Tibial artery (tissue), 4 donors: Measurements from ENCODE around the gene PPP1R16B.

Source experiments
- DNase-seq, 2 donors: peaks; one replicate each; pipeline ENCODE4 v3.0.0-alpha.2; 2019
- H3K27ac ChIP-seq, 2 donors: fragments of 200-600 bp; sonication (generic) in 1 of 2; 1 replicate in 1 of 2; 2 replicates in 1 of 2; pipeline ENCODE4 v1.5.1; 2018 to 2019; ENCODE audit warnings: mild to moderate bottlenecking in 1 of 2
- H3K27me3 ChIP-seq, 2 donors: fragments of 200-600 bp; sonication (generic) in 1 of 2; one replicate each; pipeline versions ENCODE4 v1.5.1 to v1.6.0; 2016 to 2019
- H3K36me3 ChIP-seq, 3 donors: fragments of 200-600 bp; sonication (generic) in 2 of 3; one replicate each; pipeline ENCODE4 v1.5.1; 2016 to 2019; ENCODE audit warnings: mild to moderate bottlenecking in 2 of 3
- H3K4me1 ChIP-seq, 4 donors: fragments of 200-600 bp; sonication (generic) in 2 of 4; 1 replicate in 3 of 4; 2 replicates in 1 of 4; pipeline ENCODE4 v1.5.1; 2016 to 2019
- H3K4me3 ChIP-seq, 2 donors: fragments of 200-600 bp; sonication (generic) in 1 of 2; 1 replicate in 1 of 2; 2 replicates in 1 of 2; pipeline ENCODE4 v1.5.1; 2018 to 2019; ENCODE audit warnings: mild to moderate bottlenecking in 2 of 2
- H3K9me3 ChIP-seq, 3 donors: fragments of 200-600 bp; sonication (generic) in 1 of 3; one replicate each; pipeline ENCODE4 v1.5.1; 2016 to 2019
- intact Hi-C: fragments of 100-400 bp; cut with DNase I; formaldehyde crosslinking; loops from one replicate; pipeline ENCODE4 v1.15.0; 2023; ENCODE audit warnings: low total_unique reads
- TF ChIP-seq, protein P1 (sequence below), 2 experiments: fragments of 200-600 bp in 1 of 2; fragments of 450-650 bp in 1 of 2; IDR thresholded peaks; one replicate each; pipeline ENCODE4 v1.5.1; 2017 to 2019; ENCODE audit warnings: antibody characterized with exemption in 2 of 2, mild to moderate bottlenecking in 1 of 2, moderate library complexity in 1 of 2

The PPP1R16B gene

DNA sequence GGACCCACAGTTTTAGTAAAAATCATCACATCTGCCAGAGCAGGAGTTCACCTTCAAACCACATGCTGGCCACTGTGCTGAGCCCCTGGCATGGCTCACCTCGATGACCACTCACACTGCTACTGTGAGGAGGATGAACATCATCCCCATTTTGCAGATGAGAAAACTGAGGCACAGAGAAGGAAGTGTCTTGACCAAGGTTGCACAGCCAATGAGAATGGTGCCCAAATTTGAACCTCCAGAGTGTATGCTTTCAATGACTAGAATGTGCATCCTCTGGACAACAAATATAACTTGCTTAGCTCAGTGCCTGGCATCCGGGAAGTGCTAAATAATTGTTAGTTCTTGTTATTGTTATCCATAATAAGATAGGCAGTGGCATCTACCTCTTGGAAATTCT is 83.6 kb downstream of the PPP1R16B start:
- TF ChIP-seq, protein P1, sequence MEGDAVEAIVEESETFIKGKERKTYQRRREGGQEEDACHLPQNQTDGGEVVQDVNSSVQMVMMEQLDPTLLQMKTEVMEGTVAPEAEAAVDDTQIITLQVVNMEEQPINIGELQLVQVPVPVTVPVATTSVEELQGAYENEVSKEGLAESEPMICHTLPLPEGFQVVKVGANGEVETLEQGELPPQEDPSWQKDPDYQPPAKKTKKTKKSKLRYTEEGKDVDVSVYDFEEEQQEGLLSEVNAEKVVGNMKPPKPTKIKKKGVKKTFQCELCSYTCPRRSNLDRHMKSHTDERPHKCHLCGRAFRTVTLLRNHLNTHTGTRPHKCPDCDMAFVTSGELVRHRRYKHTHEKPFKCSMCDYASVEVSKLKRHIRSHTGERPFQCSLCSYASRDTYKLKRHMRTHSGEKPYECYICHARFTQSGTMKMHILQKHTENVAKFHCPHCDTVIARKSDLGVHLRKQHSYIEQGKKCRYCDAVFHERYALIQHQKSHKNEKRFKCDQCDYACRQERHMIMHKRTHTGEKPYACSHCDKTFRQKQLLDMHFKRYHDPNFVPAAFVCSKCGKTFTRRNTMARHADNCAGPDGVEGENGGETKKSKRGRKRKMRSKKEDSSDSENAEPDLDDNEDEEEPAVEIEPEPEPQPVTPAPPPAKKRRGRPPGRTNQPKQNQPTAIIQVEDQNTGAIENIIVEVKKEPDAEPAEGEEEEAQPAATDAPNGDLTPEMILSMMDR (IDR thresholded peaks at IDR 0.05) = no peak
- H3K36me3 ChIP-seq = no peaks in the 10 kb centered on the region
- peaks cover 0 to 51% of the 10 kb centered on the region in 2 donors for H3K27me3 ChIP-seq
- intact Hi-C loops = loop anchor here (10.0 kb wide), 1 partner anchor 164 kb away; the partner anchor contains the start of gene SLC32A1
- no peak overlapping the region for H3K4me3 ChIP-seq
- H3K4me1 ChIP-seq = peaks cover 0 to 6% (median 1%) of the 10 kb centered on the region in 4 donors
- no peaks in the 10 kb centered on the region for H3K9me3 ChIP-seq
- DNase-seq = no peak
- no peak overlapping the region for H3K27ac ChIP-seq

GRCh38 chr20:38889792-38890496 is 84.4 kb downstream of the PPP1R16B start:
- no peak overlapping the region for H3K4me3 ChIP-seq
- DNase-seq = no peak
- H3K27me3 ChIP-seq = peaks cover 0 to 46% of the 10 kb centered on the region in 2 donors
- no peaks in the 10 kb centered on the region for H3K9me3 ChIP-seq
- H3K27ac ChIP-seq = no peak overlapping the region
- H3K4me1 ChIP-seq = peaks cover 0 to 9% (median 3%) of the 10 kb centered on the region in 4 donors
- intact Hi-C loops = loop anchor here (10.0 kb wide), 1 partner anchor 165 kb away; the partner anchor contains the start of gene SLC32A1
- TF ChIP-seq, protein P1 (IDR thresholded peaks at IDR 0.05) = no peak
- no peaks in the 10 kb centered on the region for H3K36me3 ChIP-seq

- Histone ChIP-seq H3K4me3 (no peak overlapping the region), H3K4me1 (peaks cover 0 to 9% (median 3%) of the 10 kb centered on the region in 4 donors), H3K27me3 (peaks cover 0 to 43% of the 10 kb centered on the region in 2 donors), H3K9me3 (no peaks in the 10 kb centered on the region), H3K36me3 (no peaks in the 10 kb centered on the region), H3K27ac (no peak overlapping the region)
- intact Hi-C loops = no loop called here
- TF ChIP-seq, protein P1 (IDR thresholded peaks at IDR 0.05) = no peak
- DNase-seq = no peak
Observed at GRCh38 chr20:38890497-38890818, 85.0 kb downstream of the PPP1R16B start.

DNA sequence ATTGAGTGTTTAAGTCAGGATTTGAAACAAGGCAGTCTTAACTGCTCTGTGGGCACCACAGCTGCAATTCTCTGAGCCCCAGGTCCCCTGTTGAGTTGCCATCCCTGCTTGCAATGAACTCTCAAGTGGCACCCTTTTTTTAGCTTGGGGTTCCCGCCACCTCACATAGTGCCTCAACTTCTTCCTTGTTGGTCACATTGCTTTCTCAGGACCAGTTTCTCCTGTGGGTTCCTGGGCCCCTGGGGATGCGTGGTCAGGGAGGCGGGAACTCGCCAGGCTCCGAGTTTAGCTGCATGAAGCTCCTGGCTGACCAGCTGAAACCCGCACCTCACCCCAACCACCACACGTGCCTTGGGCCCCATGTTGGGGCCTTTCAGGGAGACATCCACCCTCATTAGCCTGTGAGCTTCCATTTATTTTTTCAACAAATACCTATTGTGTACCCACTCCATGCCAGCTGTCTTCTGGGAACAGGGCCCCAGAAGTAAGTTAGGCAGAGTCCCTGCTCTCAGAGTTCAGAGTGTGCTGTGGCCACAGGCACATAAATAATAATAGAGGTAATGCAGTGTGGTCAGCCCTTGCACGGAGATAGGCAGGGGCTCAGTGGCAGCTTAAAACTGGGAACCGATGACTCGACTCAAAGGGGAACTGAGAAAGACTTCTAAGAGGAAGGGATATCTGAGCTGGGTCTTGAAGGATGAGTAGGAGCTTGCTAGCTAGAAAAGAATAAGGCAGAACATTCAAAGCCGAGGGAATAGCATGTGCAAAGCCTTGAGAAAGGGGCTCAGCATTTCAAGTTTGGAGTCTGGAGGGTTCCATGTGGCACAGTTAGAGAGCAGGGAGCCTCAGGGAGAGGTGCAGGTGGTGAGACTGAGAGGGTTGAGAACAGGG is 86.8 kb downstream of the PPP1R16B start:
- TF ChIP-seq, protein P1 (IDR thresholded peaks at IDR 0.05) = no peak
- Histone ChIP-seq H3K9me3 (no peaks in the 10 kb centered on the region), H3K27me3 (peaks cover 0 to 36% of the 10 kb centered on the region in 2 donors), H3K4me1 (peaks cover 0 to 9% (median 3%) of the 10 kb centered on the region in 4 donors), H3K4me3 (no peak overlapping the region), H3K36me3 (no peaks in the 10 kb centered on the region), H3K27ac (no peak overlapping the region)
- intact Hi-C loops = loop anchor here (2.0 kb wide), 1 partner anchor 246 kb away; no protein-coding TSS in a partner anchor
- no peak for DNase-seq

DNA sequence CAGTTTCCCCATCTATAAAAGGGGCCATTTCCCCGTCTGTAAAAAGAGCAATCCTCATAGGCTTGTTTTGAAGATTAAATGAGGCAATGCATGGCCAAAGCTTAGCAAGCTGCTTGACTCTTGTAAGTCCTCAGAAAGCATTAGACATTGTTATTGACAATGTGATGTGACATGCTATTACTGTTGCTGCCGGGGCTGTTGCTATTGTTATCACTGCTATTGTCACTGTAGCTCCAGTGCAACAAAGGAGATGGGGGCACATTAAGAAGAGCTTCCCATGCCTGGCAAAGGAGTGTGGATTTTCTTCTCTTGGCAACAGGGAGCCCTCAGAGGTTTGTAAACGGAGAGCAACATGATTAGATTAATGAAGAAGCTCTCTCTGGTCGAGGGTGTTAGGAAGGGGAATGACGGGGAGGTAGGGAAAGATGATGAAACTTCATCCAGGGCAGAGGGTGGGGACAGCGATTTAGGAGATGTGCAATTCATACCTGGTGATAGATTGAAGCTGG is 87.6 kb downstream of the PPP1R16B start:
- no peak overlapping the region for H3K27ac ChIP-seq
- intact Hi-C loops = loop anchor here (2.0 kb wide), 1 partner anchor 246 kb away; no protein-coding TSS in a partner anchor
- no peak overlapping the region for H3K4me3 ChIP-seq
- H3K36me3 ChIP-seq = no peaks in the 10 kb centered on the region
- peaks cover 0 to 9% (median 3%) of the 10 kb centered on the region in 4 donors for H3K4me1 ChIP-seq
- no peaks in the 10 kb centered on the region for H3K9me3 ChIP-seq
- no peak for DNase-seq
- TF ChIP-seq, protein P1 (IDR thresholded peaks at IDR 0.05) = no peak
- peaks cover 0 to 36% of the 10 kb centered on the region in 2 donors for H3K27me3 ChIP-seq
